ENCODE data around the gene SMIM13.

- no peak for TF ChIP-seq CTCF (IDR thresholded peaks at IDR 0.05; ENCODE audit: insufficient read depth, low read depth, low read length)
- TF ChIP-seq EZH2 (IDR thresholded peaks at IDR 0.05; ENCODE audit: insufficient read depth, low read length): no peak
These were observed 9.7 kb upstream of the SMIM13 start for GRCh38 chr6:11083956-11084355.
